ENCODE data around the gene ARHGEF7.

The ARHGEF7 gene

GRCh38 chr13:111239764-111240670 is 124.9 kb downstream of the ARHGEF7 start:
- TF ChIP-seq, protein P1, sequence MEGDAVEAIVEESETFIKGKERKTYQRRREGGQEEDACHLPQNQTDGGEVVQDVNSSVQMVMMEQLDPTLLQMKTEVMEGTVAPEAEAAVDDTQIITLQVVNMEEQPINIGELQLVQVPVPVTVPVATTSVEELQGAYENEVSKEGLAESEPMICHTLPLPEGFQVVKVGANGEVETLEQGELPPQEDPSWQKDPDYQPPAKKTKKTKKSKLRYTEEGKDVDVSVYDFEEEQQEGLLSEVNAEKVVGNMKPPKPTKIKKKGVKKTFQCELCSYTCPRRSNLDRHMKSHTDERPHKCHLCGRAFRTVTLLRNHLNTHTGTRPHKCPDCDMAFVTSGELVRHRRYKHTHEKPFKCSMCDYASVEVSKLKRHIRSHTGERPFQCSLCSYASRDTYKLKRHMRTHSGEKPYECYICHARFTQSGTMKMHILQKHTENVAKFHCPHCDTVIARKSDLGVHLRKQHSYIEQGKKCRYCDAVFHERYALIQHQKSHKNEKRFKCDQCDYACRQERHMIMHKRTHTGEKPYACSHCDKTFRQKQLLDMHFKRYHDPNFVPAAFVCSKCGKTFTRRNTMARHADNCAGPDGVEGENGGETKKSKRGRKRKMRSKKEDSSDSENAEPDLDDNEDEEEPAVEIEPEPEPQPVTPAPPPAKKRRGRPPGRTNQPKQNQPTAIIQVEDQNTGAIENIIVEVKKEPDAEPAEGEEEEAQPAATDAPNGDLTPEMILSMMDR (IDR thresholded peaks at IDR 0.05; ENCODE audit: low read depth, low read length) = no peak
- Histone ChIP-seq H3K27me3 (no peaks in the 10 kb centered on the region), H3K4me1 (no peaks in the 10 kb centered on the region), H3K36me3 (peaks cover 6% of the 10 kb centered on the region), H3K9me3 (no peaks in the 10 kb centered on the region), H3K4me3 (ENCODE audit: low read depth, low read length) (no peak overlapping the region)
- no peak for DNase-seq

DNA sequence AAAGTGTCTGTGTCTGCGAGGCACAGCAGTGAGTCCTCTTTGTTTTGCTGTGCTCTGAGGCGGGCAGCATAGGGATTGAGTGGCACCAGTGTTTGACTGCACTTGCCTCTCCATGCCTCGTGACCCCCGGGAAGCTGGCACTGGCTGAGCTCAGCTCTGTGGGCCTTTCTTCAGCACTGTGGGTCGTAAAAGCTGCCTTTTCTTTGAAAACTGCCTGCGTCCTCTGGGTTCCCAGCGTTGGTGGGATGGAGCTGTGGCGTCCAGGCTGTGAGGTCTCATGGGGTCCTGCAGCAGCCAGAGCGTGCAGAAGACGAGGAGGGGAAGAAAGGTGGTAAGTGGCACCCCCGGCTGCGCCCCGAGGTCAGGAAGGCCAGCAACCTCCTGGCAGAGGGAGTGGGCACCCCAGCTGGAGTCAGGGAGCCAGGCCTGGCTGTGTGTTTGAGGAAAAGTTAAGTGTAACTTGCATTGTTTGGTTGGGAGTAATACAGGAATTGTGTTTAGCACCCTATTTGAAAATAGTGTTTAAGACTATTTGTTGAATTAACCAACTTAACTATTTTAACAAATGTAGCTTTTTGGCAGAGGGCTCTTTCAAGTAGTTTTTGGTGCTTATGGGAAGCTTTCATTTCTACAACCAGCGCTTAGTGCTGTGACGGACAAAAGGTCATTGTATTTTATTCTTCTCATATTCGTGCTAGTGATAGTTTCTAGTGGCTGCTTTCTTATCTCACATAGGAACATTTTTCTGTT is 126.1 kb downstream of the ARHGEF7 start:
- DNase-seq = no peak
- no peaks in the 10 kb centered on the region for H3K4me1 ChIP-seq
- H3K27me3 ChIP-seq = no peaks in the 10 kb centered on the region
- no peaks in the 10 kb centered on the region for H3K9me3 ChIP-seq
- H3K36me3 ChIP-seq = peaks cover 9% of the 10 kb centered on the region
- no peak overlapping the region for H3K4me3 ChIP-seq (ENCODE audit: low read depth, low read length)
- TF ChIP-seq, protein P1 (IDR thresholded peaks at IDR 0.05; ENCODE audit: low read depth, low read length) = no peak

GRCh38 chr13:111241862-111242261 is 126.8 kb downstream of the ARHGEF7 start:
- Histone ChIP-seq H3K4me3 (ENCODE audit: low read depth, low read length) (no peak overlapping the region), H3K9me3 (no peaks in the 10 kb centered on the region), H3K4me1 (no peaks in the 10 kb centered on the region), H3K36me3 (peaks cover 9% of the 10 kb centered on the region), H3K27me3 (no peaks in the 10 kb centered on the region)
- TF ChIP-seq, protein P1 (IDR thresholded peaks at IDR 0.05; ENCODE audit: low read depth, low read length) = no peak
- no peak for DNase-seq

DNA sequence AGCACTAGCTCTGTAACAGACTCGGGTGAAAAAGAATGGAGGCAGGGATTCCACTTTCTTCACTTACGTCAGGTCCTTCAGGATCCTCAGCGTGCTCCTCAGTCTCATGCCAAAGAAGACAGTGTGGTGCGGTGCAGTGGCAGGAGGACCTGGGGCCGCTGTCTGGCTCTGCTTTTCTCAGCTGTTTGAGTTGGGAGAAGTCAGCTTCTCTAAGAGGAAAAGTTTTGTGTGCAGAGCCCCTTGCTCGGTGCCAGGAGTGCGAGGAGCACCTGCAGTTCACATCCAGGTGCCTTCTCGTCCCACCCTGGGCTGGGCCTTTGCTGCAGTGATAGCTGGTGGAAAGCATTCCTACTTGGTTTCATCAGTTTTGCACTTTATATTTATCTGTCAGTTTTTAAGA is 127.5 kb downstream of the ARHGEF7 start:
- H3K27me3 ChIP-seq = no peaks in the 10 kb centered on the region
- H3K36me3 ChIP-seq = peaks cover 11% of the 10 kb centered on the region
- no peaks in the 10 kb centered on the region for H3K4me1 ChIP-seq
- TF ChIP-seq, protein P1 (IDR thresholded peaks at IDR 0.05; ENCODE audit: low read depth, low read length) = no peak
- H3K9me3 ChIP-seq = no peaks in the 10 kb centered on the region
- no peak overlapping the region for H3K4me3 ChIP-seq (ENCODE audit: low read depth, low read length)
- DNase-seq = no peak

DNA sequence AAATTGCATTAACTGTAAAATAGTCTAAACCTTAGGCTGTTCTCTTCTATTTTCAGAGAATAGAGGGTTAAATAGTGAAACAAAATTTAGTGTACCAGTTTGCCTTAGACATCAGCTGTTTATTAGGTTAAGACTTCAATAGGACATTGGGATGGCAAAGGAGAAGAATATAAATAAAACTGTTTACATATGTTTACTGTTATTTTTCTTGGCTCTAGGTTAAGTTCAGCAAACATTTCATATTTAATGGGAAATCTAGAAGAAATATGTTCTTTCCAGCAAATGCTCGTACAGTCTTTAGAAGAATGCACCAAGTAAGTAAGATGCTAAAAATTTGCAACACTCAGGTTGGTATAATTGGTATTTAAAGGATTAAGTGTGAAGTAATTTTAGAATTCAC is 128.9 kb downstream of the ARHGEF7 start:
- H3K36me3 ChIP-seq = peaks cover 12% of the 10 kb centered on the region
- H3K9me3 ChIP-seq = no peaks in the 10 kb centered on the region
- DNase-seq = no peak
- H3K4me1 ChIP-seq = no peaks in the 10 kb centered on the region
- H3K4me3 ChIP-seq (ENCODE audit: low read depth, low read length) = no peak overlapping the region
- TF ChIP-seq, protein P1 (IDR thresholded peaks at IDR 0.05; ENCODE audit: low read depth, low read length) = no peak
- no peaks in the 10 kb centered on the region for H3K27me3 ChIP-seq

Data from BE2C (cell line).